Cardiac muscle cell (in vitro differentiated cells and primary cell): ENCODE data around the gene YBX3. TPM values are rescaled to one million over a fixed set of nuclear protein-coding genes. Genes with fewer than 3 reads are reported as not detected.

Experiments
- DNase-seq, 2 donors: peaks; one replicate each; pipeline versions ENCODE4 v3.0.0 to v3.0.0-alpha.2; 2010 to 2017; ENCODE audit warnings: low read depth in 1 of 2, low spot score in 1 of 2
- H3K27ac ChIP-seq: fragments of 200-600 bp; sonication (generic); 2 replicates; pipeline ENCODE4 v1.5.1; 2016
- H3K27me3 ChIP-seq: fragments of 200-600 bp; sonication (generic); 2 replicates; pipeline ENCODE4 v1.6.0; 2016; ENCODE audit warnings: control low read depth
- H3K36me3 ChIP-seq: fragments of 200-600 bp; sonication (generic); 2 replicates; pipeline ENCODE4 v1.5.1; 2016; ENCODE audit warnings: control low read depth
- H3K4me1 ChIP-seq: fragments of 200-600 bp; sonication (generic); 2 replicates; pipeline ENCODE4 v1.8.1; 2017; ENCODE audit warnings: low read depth, mild to moderate bottlenecking, mixed run types
- H3K4me3 ChIP-seq: fragments of 200-600 bp; sonication (generic); 2 replicates; pipeline ENCODE4 v1.5.1; 2016; ENCODE audit warnings: mild to moderate bottlenecking
- H3K9me3 ChIP-seq: fragments of 200-600 bp; sonication (generic); 2 replicates; pipeline ENCODE4 v1.5.1; 2017; ENCODE audit warnings: low read depth, mild to moderate bottlenecking, control low read depth
- CTCF ChIP-seq: IDR thresholded peaks from 2 replicates; pipeline ENCODE4 v1.5.1; 2012; ENCODE audit warnings: low read depth, mild to moderate bottlenecking, low read length
- polyA plus RNA-seq: library from polyadenylated mRNA; unstranded; fragments of >200 nt; fragmentation: Nextera tagmentation; extraction: Ambion mirVana; gene quantifications from 2 replicates; pipeline ENCODE4 v1.2.1, GENCODE V29; 2016
- total RNA-seq: library from RNA; depleted of rRNA; stranded (reverse); fragments of >200 nt; gene quantifications from 2 replicates; pipeline ENCODE4 v1.2.3, GENCODE V29; 2016

The YBX3 gene
- total and polyA plus RNA-seq, 2 experiments from 2014 or later: 173 to 212 TPM

GRCh38 chr12:10690906-10691305 lies 32.2 kb downstream of the YBX3 start:
- Histone ChIP-seq H3K4me1 (no peaks in the 10 kb centered on the region), H3K27ac (no peak overlapping the region), H3K9me3 (no peaks in the 10 kb centered on the region), H3K36me3 (no peaks in the 10 kb centered on the region), H3K4me3 (no peak overlapping the region), H3K27me3 (no peaks in the 10 kb centered on the region)
- TF ChIP-seq CTCF: no peak
- DNase-seq: no peak

- no peak for TF ChIP-seq CTCF
- H3K9me3 ChIP-seq: no peaks in the 10 kb centered on the region
- no peaks in the 10 kb centered on the region for H3K36me3 ChIP-seq
- no peak for DNase-seq
- H3K27me3 ChIP-seq: no peaks in the 10 kb centered on the region
- no peak overlapping the region for H3K4me3 ChIP-seq
- no peak overlapping the region for H3K27ac ChIP-seq
- H3K4me1 ChIP-seq: no peaks in the 10 kb centered on the region
Observed at GRCh38 chr12:10689146-10689545, 34.0 kb downstream of the YBX3 start.

GRCh38 chr12:10688042-10688441 lies 35.1 kb downstream of the YBX3 start:
- no peak for DNase-seq
- H3K27ac ChIP-seq: no peak overlapping the region
- no peak for TF ChIP-seq CTCF

GRCh38 chr12:10673659-10674384 lies 49.3 kb downstream of the YBX3 start, which contains the start of gene STYK1:
STYK1 (minus strand) TSS chr12:10674052; CDS start chr12:10634618, 39,434 bp downstream.
- Histone ChIP-seq H3K4me3 (peak within 1 kb of the TSS; percentile 35), H3K36me3 (no peaks in the 10 kb centered on the region), H3K4me1 (no peaks in the 10 kb centered on the region), H3K27me3 (peaks cover 21% of the 10 kb centered on the region), H3K27ac (no peak within 1 kb of the TSS), H3K9me3 (no peaks in the 10 kb centered on the region)
- peak; percentile 94 for TF ChIP-seq CTCF
- DNase-seq: peak; percentile 33 to 52

More at GRCh38 chr12:10688042-10688441, 35.1 kb downstream of the YBX3 start:
- H3K27me3 ChIP-seq: no peaks in the 10 kb centered on the region
- H3K36me3 ChIP-seq: no peaks in the 10 kb centered on the region
- H3K9me3 ChIP-seq: no peaks in the 10 kb centered on the region
- no peaks in the 10 kb centered on the region for H3K4me1 ChIP-seq
- no peak overlapping the region for H3K4me3 ChIP-seq

- Histone ChIP-seq H3K4me3 (no peak overlapping the region), H3K36me3 (no peaks in the 10 kb centered on the region), H3K9me3 (no peaks in the 10 kb centered on the region), H3K27me3 (peaks cover 21% of the 10 kb centered on the region), H3K4me1 (no peaks in the 10 kb centered on the region), H3K27ac (no peak overlapping the region)
- no peak for TF ChIP-seq CTCF
- no peak for DNase-seq
Observed at GRCh38 chr12:10672231-10672868, 50.8 kb downstream of the YBX3 start.
